Liver (tissue), 9 donors: Measurements from ENCODE around the gene UBE2N. TPM values are rescaled to one million over a fixed set of nuclear protein-coding genes. Genes with fewer than 3 reads are reported as not detected.

Source experiments
- DNase-seq: peaks from one replicate; pipeline ENCODE4 v3.0.0-alpha.2; 2017; ENCODE audit warnings: low spot score
- H3K27ac ChIP-seq, 2 donors: one replicate each; pipeline ENCODE4 v1.7.0; 2013; ENCODE audit warnings: inconsistent platforms in 2 of 2, low read length in 2 of 2, control low read depth in 1 of 2, low read depth in 1 of 2, mild to moderate bottlenecking in 1 of 2
- H3K27me3 ChIP-seq, 4 donors: one replicate each; pipeline versions ENCODE4 v1.6.1 to v1.7.0; 2013; ENCODE audit warnings: low read length in 3 of 4, inconsistent platforms in 1 of 4, mild to moderate bottlenecking in 1 of 4, moderate library complexity in 1 of 4; ENCODE audit not compliant: control insufficient read depth in 4 of 4, insufficient read depth in 4 of 4
- H3K36me3 ChIP-seq, 4 donors: one replicate each; pipeline versions ENCODE4 v1.6.1 to v1.7.0; 2013; ENCODE audit warnings: low read length in 3 of 4, mild to moderate bottlenecking in 3 of 4, low read depth in 1 of 4, moderate library complexity in 1 of 4; ENCODE audit not compliant: control insufficient read depth in 4 of 4, insufficient read depth in 3 of 4
- H3K4me1 ChIP-seq, 4 donors: one replicate each; pipeline versions ENCODE4 v1.6.1 to v1.7.0; 2013; ENCODE audit warnings: low read length in 3 of 4, mild to moderate bottlenecking in 3 of 4, moderate library complexity in 1 of 4; ENCODE audit not compliant: control insufficient read depth in 4 of 4, insufficient read depth in 4 of 4
- H3K4me3 ChIP-seq, 3 donors: one replicate each; pipeline versions ENCODE4 v1.6.1 to v1.7.0; 2013; ENCODE audit warnings: low read length in 3 of 3, control low read depth in 1 of 3, low read depth in 1 of 3, mild to moderate bottlenecking in 1 of 3
- H3K9ac ChIP-seq, 2 donors: one replicate each; pipeline ENCODE4 v1.7.0; 2013; ENCODE audit warnings: low read length in 2 of 2, mild to moderate bottlenecking in 2 of 2, moderate library complexity in 2 of 2, control low read depth in 1 of 2, low read depth in 1 of 2
- H3K9me3 ChIP-seq, 4 donors: one replicate each; pipeline versions ENCODE4 v1.6.1 to v1.7.0; 2013; ENCODE audit warnings: low read length in 3 of 4; ENCODE audit not compliant: control insufficient read depth in 4 of 4
- ATF3 ChIP-seq: IDR thresholded peaks from 2 replicates; pipeline ENCODE4 v1.6.1; 2016; ENCODE audit warnings: antibody characterized with exemption
- CTCF ChIP-seq: fragments of 150-350 bp; IDR thresholded peaks from 2 replicates; pipeline ENCODE4 v1.5.1; 2017; ENCODE audit warnings: improper control_type of control experiment, low read depth, low read length; ENCODE audit not compliant: missing input control
- EGR1 ChIP-seq, 2 donors: IDR thresholded peaks; 2 replicates each; pipeline ENCODE4 v1.6.1; 2016 to 2018; ENCODE audit warnings: antibody characterized with exemption in 2 of 2, low read depth in 2 of 2
- FOXA1 ChIP-seq: IDR thresholded peaks from 2 replicates; pipeline ENCODE4 v1.6.1; 2016; ENCODE audit warnings: antibody characterized with exemption
- GABPA ChIP-seq, 2 donors: IDR thresholded peaks in 1 of 2; conservative IDR thresholded peaks in 1 of 2; 2 replicates each; pipeline ENCODE4 v1.6.1; 2016; ENCODE audit warnings: antibody characterized with exemption in 2 of 2, mild to moderate bottlenecking in 1 of 2, moderate library complexity in 1 of 2
- HNF4A ChIP-seq, 2 donors: conservative IDR thresholded peaks; 2 replicates each; pipeline ENCODE4 v1.6.1; 2016; ENCODE audit warnings: antibody characterized with exemption in 2 of 2, mild to moderate bottlenecking in 2 of 2
- JUND ChIP-seq, 2 donors: IDR thresholded peaks; 2 replicates each; pipeline ENCODE4 v1.6.1; 2016; ENCODE audit warnings: antibody characterized with exemption in 2 of 2
- MAX ChIP-seq: IDR thresholded peaks from 2 replicates; pipeline ENCODE4 v1.6.1; 2016; ENCODE audit warnings: antibody characterized with exemption
- NR2F2 ChIP-seq: IDR thresholded peaks from 2 replicates; pipeline ENCODE4 v1.6.1; 2016; ENCODE audit warnings: antibody characterized with exemption
- RAD21 ChIP-seq, 2 donors: IDR thresholded peaks; 2 replicates each; pipeline ENCODE4 v1.6.1; 2016; ENCODE audit warnings: antibody characterized with exemption in 2 of 2, mild to moderate bottlenecking in 2 of 2
- RXRA ChIP-seq, 2 donors: IDR thresholded peaks; 2 replicates each; pipeline ENCODE4 v1.6.1; 2017 to 2018; ENCODE audit warnings: antibody characterized with exemption in 2 of 2, mild to moderate bottlenecking in 1 of 2
- YY1 ChIP-seq: IDR thresholded peaks from 2 replicates; pipeline ENCODE4 v1.6.1; 2016; ENCODE audit warnings: antibody characterized with exemption, mild to moderate bottlenecking
- WGBS: extraction: QIAGEN DNeasy Blood & Tissue Kit; methylation state at CpG from one replicate; pipeline ENCODE4 v1.1.7; 2013; 5-methylcytosine and 5-hydroxymethylcytosine counted together
- polyA plus RNA-seq, 2 donors: library from polyadenylated mRNA; stranded (reverse) in 1 of 2; unstranded in 1 of 2; fragments of 200-250 nt in 1 of 2; fragments of >200 nt in 1 of 2; fragmentation: Nextera tagmentation in 1 of 2; extraction: Ambion mirVana in 1 of 2; gene quantifications; one replicate each; pipeline versions ENCODE4 v1.2.1 to v1.2.3, GENCODE V29; 2013 to 2015
- total RNA-seq, 2 donors: library from RNA; depleted of rRNA; stranded (reverse); fragments of >200 nt; gene quantifications; one replicate each; pipeline ENCODE4 v1.2.3, GENCODE V29; 2014
- TF ChIP-seq, protein P1 (sequence below): IDR thresholded peaks from 2 replicates; pipeline ENCODE4 v1.6.1; 2016; ENCODE audit warnings: antibody characterized with exemption, mild to moderate bottlenecking
- donor health status: healthy.
- donor health status: healthy.
- donor health status: healthy.
- donor health status: healthy.
- donor health status: healthy.

UBE2N gene
- total and polyA plus RNA-seq, 4 donors: 13.9 to 63.7 (median 32.6) TPM

DNA sequence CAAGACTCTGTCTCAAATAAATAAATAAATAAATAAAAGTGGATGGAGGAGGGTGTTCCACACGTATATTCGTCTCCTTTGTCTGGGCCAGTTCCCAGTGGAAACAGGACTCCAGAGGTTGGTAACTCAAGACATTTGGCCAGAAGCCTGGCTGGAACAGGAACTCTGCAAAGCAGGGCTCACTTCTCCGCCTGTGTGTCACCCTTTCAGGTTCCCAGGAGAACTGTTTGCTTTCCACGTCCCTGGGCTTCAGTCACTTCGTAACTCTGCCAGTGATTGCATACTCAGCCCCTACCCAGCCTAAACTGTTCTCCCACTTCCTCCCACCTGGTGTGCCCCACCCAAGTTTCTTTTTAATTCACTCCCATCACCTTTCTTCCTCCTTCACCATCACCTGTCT lies 7.0 kb upstream of the UBE2N start:
- TF ChIP-seq MAX: no peak
- TF ChIP-seq CTCF: no peak
- no peak for TF ChIP-seq GABPA (IDR thresholded peaks at IDR 0.05 in 1 of 2, conservative IDR thresholded peaks at IDR 0.05 in 1 of 2)
- no peak for TF ChIP-seq ATF3
- no peak for TF ChIP-seq JUND (IDR thresholded peaks at IDR 0.05)
- no peak for TF ChIP-seq RAD21 (IDR thresholded peaks at IDR 0.05)
- TF ChIP-seq NR2F2: no peak
- no peak for TF ChIP-seq FOXA1
- TF ChIP-seq HNF4A (conservative IDR thresholded peaks at IDR 0.05): no peak
- TF ChIP-seq, protein P1, sequence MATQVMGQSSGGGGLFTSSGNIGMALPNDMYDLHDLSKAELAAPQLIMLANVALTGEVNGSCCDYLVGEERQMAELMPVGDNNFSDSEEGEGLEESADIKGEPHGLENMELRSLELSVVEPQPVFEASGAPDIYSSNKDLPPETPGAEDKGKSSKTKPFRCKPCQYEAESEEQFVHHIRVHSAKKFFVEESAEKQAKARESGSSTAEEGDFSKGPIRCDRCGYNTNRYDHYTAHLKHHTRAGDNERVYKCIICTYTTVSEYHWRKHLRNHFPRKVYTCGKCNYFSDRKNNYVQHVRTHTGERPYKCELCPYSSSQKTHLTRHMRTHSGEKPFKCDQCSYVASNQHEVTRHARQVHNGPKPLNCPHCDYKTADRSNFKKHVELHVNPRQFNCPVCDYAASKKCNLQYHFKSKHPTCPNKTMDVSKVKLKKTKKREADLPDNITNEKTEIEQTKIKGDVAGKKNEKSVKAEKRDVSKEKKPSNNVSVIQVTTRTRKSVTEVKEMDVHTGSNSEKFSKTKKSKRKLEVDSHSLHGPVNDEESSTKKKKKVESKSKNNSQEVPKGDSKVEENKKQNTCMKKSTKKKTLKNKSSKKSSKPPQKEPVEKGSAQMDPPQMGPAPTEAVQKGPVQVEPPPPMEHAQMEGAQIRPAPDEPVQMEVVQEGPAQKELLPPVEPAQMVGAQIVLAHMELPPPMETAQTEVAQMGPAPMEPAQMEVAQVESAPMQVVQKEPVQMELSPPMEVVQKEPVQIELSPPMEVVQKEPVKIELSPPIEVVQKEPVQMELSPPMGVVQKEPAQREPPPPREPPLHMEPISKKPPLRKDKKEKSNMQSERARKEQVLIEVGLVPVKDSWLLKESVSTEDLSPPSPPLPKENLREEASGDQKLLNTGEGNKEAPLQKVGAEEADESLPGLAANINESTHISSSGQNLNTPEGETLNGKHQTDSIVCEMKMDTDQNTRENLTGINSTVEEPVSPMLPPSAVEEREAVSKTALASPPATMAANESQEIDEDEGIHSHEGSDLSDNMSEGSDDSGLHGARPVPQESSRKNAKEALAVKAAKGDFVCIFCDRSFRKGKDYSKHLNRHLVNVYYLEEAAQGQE: no peak
- Histone ChIP-seq H3K4me1 (no peaks in the 10 kb centered on the region), H3K27me3 (no peaks in the 10 kb centered on the region), H3K9me3 (no peaks in the 10 kb centered on the region), H3K4me3 (no peak overlapping the region), H3K9ac (no peak overlapping the region), H3K27ac (no peak overlapping the region), H3K36me3 (no peaks in the 10 kb centered on the region)
- WGBS: 56% methylated on average over 5 of the region's 5 CpGs
- no peak for DNase-seq

GRCh38 chr12:93447555-93448290 lies 6.0 kb upstream of the UBE2N start:
- Histone ChIP-seq H3K9me3 (no peaks in the 10 kb centered on the region), H3K36me3 (no peaks in the 10 kb centered on the region), H3K27ac (no peak overlapping the region), H3K4me1 (peaks cover 0 to 2% (median 0%) of the 10 kb centered on the region in 4 donors), H3K27me3 (no peaks in the 10 kb centered on the region), H3K9ac (no peak overlapping the region), H3K4me3 (no peak overlapping the region)
- no peak for DNase-seq
- TF ChIP-seq NR2F2 (no peak), YY1 (no peak), ATF3 (no peak), EGR1 (IDR thresholded peaks at IDR 0.05; ENCODE audit: low read depth in 2 of 2) (no peak), HNF4A (conservative IDR thresholded peaks at IDR 0.05) (no peak), RXRA (IDR thresholded peaks at IDR 0.05) (no peak), GABPA (IDR thresholded peaks at IDR 0.05 in 1 of 2, conservative IDR thresholded peaks at IDR 0.05 in 1 of 2) (no peak)
- TF ChIP-seq, protein P1: no peak
- 81% methylated on average over 4 of the region's 4 CpGs for WGBS
